G401.6 (cell line): Measurements from ENCODE around the gene CDH23.

Source experiments
- FAIRE-seq: peaks from 2 replicates; lab custom pipeline; 2012; peaks lifted over from hg19 to GRCh38; lab: Jason Lieb, UNC

Gene CDH23

GRCh38 chr10:71370031-71370430 lies 26.7 kb upstream of the CDH23 start:
- no peak for FAIRE-seq

DNA sequence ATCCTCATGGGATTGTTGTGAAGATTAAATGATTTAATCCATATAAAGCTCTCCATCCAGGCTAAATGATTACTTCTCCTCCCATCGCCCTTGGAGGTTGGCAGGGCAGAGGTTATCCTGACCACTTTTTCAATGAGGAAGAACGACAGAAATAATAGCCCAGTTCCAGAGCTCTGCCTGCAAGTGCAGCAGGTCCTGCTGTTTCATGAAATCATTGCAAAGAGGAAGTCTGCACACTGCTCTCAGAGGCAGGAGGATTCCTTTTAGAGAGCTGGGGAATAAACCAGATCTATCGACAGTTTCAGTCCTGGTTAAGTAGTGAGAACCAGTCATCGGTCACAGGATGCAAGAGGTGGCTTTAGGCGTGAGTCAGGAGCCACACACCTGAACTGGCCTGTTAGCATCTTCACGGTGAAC lies 25.0 kb upstream of the CDH23 start:
- no peak for FAIRE-seq

- no peak for FAIRE-seq
Measured at GRCh38 chr10:71372882-71373495, 23.7 kb upstream of the CDH23 start.

DNA sequence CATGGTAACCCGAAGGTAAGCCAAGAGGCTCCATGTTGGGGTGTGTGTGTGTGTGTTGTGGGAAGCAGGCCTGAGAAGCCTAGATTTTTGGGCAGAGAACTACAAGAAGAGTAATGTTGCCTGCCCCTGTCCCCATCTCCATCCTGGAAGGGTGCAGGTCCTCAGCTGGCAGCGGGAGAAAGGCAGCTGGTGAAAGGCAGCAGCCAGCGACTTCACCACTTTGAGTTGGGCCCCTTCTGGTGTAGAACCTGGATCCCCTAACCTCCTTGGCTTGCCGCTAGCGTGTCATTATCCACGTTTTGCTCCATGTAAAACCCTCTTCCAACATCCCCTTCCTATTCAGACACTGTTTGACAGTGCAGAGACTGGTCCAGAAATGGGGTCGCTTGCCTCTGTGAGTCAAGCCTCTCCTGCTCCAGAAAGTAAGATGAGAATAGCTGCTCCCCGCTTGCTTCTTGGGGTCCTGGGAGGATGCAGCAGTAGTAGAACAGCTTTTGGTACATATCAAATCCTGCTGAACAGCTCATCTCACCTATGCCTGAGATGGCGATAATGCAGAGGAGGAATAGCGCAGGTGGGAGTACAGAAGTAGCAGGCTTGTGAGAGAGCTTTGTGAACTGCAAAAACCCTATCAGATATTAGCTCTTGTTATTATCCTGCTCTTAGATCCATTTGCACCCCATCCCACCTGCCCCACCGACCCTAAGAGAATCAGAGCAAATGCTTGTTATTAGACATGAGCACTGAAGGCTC lies 22.1 kb upstream of the CDH23 start:
- FAIRE-seq: no peak

DNA sequence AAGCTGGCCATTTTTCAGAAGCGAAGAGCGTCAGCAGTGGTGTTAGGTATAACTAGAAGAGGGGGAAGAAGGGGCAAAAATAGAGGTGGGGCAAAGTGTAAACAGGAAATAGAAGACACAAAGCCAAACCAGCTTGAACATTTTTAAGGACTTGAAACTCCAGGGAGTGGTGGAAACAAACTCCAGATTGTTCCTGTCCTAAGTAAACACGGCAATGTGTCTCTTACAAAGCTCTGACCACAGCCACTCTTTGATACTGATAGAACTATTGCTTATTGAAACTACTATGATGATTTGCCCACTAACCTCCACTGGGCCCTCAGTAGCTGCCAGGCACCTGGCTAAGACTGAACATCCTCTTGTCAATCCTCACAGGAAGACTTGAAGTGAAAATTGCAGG lies 20.8 kb upstream of the CDH23 start:
- no peak for FAIRE-seq

DNA sequence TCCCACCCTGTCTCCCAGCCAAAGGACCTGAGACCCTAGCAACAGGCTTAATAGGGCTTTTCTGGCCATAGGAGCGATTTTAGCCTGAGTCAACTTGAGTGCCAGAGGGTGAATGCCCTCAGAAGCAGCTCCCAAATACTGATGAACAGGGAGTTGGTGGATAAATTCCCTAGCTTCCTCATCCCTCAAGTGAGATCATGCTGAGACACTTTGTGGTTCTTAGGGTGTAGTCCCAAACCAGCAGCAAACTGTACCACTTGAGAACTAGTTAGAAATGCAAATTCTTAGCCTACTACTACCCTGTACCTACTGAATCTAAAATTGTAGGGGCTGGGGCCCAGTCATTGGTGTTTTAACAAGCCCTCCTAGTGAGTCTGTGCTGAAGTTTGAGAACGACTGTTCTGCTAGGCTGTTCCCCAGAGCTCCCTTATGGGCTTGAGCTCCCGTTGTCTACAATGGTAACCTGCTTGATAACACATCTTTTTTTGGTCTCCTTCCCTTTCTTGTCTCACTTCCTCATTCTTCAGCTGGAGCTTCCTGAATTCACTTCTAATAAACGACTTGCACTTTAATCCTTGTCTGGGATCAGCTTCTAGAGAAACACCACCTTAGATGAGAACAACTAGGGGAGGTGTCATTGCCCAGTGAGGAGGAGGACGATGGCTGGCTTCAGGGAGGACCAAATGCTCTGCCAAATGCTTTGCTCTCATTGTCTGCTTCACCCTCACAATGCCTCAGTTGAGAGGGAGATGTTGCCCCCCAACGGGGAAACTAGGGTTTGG lies 18.2 kb upstream of the CDH23 start:
- no peak for FAIRE-seq

DNA sequence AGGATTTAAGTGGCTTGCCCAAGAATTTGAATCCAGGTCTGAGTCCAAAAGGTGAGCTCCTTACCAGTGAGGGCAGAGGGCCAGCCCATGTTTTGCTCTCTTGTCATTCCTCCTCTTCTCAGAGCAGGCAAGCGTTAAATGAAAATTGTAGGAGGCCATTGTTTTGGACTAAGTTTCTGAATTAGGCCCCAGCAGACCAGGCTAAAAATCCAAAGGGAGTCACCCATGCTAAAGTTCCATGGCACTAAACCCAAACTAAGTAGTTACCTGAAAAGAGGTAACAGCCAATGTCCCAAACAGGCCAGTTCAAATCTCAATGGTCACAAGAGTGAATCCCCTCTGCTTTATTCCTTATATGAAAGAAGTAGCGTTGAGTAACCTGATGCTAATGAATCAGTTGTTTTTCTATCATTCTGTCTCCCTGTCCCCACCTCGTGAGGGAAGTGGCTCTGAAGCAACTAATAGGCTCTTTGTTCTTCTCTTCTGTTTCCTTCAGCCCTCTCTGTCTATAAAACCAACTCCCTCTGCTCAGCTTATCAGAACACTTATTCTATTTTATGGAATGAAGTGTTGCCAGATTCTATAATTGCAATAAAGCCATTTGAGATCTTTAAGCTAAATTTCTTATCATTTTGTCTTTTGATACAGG lies 17.5 kb upstream of the CDH23 start:
- FAIRE-seq: no peak

DNA sequence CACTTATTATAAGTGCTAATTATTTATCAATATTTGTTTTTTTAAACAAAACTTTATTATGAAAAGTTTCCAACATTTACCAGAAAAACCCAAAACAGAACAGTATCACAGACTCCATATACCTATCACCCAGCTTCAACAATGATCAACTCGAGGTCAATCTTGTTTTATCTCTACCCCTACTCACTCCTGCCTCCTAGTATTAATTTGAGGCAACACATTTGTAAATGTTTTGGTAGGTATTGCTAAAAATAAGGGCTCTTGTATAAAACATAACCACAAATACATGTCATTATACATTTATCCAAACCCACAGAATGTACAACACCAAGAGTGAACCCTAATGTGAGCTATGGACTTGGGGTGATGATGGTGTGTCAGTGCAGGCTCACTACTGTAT lies 15.9 kb upstream of the CDH23 start:
- FAIRE-seq: no peak

GRCh38 chr10:71381611-71382010 lies 15.1 kb upstream of the CDH23 start:
- FAIRE-seq: no peak

DNA sequence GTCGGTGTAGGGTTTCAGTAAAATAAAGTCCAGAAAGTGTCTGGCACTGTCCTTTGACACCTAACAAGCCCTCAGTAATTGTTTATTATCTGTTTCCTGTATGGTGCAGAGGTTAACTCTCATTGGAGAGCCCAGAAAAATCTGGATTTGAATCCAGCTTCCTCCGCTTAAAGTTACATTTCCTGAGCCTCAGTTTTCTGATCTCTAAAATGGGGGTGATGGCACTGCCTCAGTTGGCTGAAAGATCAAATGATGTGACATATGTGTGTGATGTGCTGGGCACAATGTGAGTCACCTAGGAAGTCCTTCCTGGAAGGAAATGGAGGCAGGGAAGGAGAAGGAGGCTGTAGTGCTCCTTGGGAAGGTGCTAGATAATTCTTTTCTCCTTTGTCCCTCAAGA lies 14.7 kb upstream of the CDH23 start:
- FAIRE-seq: no peak

DNA sequence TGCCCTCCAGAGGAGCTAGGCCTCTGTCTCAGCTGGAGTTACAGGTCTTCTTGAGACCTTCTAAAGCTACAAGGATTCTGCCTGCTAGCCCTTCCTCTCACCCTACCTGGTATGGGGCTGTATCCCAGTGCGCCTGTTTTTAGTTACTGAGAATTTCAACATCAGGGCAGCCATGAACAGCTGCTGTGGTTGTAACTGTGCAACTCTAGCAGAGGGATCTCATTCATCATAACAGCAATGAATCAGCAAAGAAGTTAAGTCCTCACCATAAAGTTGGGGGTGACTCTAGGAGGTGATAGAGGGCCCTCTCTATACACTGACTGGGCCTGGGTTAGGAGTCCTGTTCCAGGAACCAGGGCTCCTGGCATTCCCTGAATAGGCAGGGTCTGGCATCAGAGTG lies 14.0 kb upstream of the CDH23 start:
- FAIRE-seq: no peak

- FAIRE-seq: no peak
Measured at GRCh38 chr10:71383972-71384687, 12.6 kb upstream of the CDH23 start.

DNA sequence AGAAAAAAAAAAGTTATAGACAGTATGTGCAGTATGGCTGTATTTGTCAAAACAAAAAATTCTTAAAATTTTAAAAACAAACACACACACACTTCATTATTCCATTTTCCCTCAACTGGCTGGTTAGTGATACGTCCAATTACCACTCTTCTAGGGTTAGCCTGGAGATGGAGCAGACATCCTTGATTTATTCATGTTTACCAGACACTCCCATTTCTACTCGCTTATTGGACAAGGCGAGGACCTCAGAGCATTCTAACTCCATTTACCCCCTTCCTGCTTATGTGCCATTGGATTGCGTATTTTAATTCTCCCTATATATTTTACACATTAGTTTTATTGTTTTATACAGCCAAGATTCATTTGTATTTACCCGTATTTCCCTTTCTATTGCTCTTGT lies 8.5 kb upstream of the CDH23 start:
- FAIRE-seq: no peak

DNA sequence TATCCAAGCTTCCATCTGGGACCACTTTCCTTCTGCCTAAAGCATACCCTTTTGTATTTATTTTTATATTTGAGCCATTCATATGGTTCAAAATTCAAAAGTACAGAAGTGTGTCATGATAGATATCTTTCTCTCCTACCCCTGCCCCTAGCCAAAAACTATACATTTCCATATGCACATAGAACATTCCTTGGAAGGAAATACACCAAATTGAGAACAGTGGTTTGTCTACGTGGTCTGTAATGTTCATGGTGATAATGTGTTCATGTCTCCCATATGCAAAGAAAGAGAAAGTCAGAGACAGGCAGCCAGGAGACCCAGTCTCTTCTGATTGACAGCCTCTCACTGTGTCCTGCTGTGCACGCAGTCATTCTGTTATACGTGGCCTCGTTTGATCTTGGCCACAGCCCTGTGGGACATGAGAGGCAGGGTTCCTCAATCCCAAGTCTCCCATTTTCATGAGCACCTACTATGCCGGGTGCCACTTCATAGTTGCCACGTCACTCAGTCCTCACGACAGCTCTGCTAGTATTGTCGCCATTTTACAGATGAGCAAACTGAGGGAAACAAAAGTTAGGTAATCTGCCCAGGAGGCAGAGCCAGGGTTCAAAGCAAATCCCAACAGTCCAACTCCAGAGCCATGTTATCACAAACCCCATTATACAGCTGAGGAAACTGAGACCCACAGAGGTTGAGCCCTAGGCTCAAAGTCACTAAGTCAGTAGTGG lies 8.0 kb upstream of the CDH23 start:
- no peak for FAIRE-seq

GRCh38 chr10:71389768-71390460 lies 6.8 kb upstream of the CDH23 start:
- no peak for FAIRE-seq

DNA sequence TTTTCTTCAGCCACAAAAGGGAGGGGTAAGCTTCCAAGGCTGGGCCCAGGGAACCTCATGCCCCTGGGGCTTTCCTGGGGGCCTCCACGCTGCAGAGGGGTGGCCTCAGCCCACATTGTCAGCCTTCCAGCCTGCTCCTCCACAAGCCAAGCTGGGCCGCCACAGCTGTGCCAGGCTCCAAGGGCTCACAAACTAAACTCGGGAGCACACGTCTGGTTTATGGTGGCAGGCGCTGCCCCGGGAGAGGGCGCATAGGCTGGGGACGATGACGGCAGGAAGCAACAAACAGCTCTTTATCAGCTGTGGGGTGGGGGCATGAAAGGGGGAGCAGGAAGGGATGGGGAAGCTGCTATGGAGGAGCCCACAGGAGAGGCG lies 6.3 kb upstream of the CDH23 start:
- FAIRE-seq: no peak

GRCh38 chr10:71390921-71391690 lies 5.6 kb upstream of the CDH23 start:
- no peak for FAIRE-seq

DNA sequence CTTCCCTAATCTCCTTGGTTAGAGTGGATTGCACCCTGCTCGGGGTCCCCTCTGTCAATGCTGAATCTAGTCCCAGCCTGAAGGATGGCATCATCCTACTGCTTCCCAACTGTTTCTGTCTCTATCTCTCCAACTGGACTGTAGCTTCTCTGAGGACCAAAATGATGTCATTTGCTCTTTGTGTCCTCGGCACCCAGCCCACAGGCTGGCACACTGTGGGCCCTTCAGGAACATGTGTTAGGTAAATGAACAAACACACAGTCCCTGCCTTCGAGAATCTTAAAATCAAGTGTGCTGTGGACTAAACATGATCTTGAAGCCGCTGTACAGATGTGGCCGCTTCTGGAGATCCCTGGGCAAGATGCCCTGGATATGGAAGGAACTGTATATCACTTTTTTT lies 5.0 kb upstream of the CDH23 start:
- FAIRE-seq: no peak

DNA sequence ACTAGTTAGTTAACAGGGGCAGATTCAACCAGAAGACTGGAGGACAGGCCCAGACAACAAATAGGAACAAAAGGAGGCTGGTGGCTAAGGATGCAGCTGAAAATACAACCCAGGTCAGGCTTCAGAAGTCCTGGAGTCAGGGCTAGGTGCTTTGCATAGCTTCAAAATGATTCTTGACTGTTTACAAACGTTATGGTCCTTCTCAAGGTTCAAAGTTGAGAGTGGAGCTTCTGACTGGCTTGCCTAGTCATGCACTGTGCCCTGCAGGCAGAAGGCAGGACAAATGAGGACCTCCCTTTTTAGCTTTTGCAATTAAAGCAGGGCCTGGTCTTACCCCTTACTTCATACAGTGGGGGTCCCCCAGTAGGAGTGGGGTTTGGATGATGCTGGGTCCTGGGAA lies 4.4 kb upstream of the CDH23 start:
- no peak for FAIRE-seq
